Epithelial cell of esophagus (primary cell): Measurements from ENCODE around the gene SLC39A11.
"Not testable (repeated sequence)": the region's sequence is repeated elsewhere in the genome, so short reads cannot be mapped to it uniquely, and the experiment has no call there.

Source experiments
- DNase-seq: peaks from one replicate; pipeline ENCODE4 v3.0.0; 2010; ENCODE audit warnings: low read depth
- H3K4me3 ChIP-seq: 2 replicates; pipeline ENCODE4 v1.5.1; 2011; ENCODE audit warnings: mild to moderate bottlenecking, low read length, control low read depth
- TF ChIP-seq, protein P1 (sequence below): IDR thresholded peaks from 2 replicates; pipeline ENCODE4 v1.5.1; 2011; ENCODE audit warnings: low read depth, mild to moderate bottlenecking, low read length, control low read depth, inconsistent platforms; ENCODE audit not compliant: insufficient read depth; ENCODE audit errors: missing control alignments

The SLC39A11 gene

DNA sequence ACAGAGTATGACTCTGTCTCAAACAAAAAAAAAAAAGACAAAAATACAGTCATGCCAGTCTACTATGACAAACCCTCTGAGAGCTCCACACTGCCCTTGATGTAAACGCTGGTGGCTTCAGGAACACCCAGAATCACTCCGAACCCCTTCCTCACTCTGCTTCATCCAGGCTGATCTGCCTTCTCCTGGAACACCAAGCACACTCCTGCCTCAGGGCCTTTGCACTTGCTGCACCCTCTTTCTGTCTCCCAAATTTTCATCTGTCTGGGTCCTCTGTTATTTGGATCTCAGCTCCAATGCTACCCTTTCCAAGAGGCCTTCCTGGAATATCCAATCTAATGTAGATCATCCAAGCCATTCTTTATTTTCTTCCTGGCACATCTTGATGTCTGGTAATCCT lies 7.9 kb upstream of the SLC39A11 start:
- TF ChIP-seq, protein P1, sequence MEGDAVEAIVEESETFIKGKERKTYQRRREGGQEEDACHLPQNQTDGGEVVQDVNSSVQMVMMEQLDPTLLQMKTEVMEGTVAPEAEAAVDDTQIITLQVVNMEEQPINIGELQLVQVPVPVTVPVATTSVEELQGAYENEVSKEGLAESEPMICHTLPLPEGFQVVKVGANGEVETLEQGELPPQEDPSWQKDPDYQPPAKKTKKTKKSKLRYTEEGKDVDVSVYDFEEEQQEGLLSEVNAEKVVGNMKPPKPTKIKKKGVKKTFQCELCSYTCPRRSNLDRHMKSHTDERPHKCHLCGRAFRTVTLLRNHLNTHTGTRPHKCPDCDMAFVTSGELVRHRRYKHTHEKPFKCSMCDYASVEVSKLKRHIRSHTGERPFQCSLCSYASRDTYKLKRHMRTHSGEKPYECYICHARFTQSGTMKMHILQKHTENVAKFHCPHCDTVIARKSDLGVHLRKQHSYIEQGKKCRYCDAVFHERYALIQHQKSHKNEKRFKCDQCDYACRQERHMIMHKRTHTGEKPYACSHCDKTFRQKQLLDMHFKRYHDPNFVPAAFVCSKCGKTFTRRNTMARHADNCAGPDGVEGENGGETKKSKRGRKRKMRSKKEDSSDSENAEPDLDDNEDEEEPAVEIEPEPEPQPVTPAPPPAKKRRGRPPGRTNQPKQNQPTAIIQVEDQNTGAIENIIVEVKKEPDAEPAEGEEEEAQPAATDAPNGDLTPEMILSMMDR, result no peak
- no peak overlapping the region for H3K4me3 ChIP-seq
- no peak for DNase-seq

DNA sequence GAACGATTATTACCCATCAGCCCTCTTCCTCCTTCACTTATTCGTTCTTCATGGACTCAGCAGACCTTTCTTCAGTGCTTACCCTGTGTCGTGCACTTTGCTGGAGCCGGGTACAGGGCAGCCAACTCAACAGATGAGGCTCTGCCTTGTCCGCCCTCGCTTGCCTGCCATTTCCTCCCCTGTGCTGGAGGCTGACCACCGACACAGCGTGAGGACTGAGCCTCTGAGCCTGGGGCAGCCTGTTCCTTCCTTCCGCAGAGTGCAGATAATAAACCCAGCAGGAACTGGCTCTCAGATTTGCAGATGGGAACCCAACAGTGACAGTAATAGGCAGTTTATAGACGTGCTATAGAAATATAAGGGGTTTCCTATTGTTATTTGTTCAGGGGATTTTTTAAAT lies 7.0 kb upstream of the SLC39A11 start:
- TF ChIP-seq, protein P1, result no peak
- no peak for DNase-seq
- no peak overlapping the region for H3K4me3 ChIP-seq

DNA sequence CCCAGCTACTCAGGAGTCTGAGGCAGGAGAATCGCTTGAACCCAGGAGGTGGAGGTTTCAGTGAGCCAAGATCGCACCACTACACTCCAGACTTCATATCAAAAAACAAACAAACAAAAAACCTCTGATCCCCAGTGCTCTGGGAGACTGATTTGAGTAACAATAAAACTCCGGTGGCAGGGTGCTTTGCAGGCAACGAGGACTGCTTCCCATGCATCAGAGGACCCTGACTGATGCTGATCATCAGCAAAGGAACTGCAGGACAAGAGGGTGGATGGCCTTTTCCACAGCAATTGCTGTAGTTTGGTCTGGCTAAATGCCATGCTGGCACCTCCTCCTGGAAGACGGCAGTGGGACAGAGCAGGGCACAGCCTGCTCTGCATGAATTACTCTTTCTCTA lies 6.4 kb upstream of the SLC39A11 start:
- H3K4me3 ChIP-seq, result no peak overlapping the region
- no peak for DNase-seq
- TF ChIP-seq, protein P1, result no peak

DNA sequence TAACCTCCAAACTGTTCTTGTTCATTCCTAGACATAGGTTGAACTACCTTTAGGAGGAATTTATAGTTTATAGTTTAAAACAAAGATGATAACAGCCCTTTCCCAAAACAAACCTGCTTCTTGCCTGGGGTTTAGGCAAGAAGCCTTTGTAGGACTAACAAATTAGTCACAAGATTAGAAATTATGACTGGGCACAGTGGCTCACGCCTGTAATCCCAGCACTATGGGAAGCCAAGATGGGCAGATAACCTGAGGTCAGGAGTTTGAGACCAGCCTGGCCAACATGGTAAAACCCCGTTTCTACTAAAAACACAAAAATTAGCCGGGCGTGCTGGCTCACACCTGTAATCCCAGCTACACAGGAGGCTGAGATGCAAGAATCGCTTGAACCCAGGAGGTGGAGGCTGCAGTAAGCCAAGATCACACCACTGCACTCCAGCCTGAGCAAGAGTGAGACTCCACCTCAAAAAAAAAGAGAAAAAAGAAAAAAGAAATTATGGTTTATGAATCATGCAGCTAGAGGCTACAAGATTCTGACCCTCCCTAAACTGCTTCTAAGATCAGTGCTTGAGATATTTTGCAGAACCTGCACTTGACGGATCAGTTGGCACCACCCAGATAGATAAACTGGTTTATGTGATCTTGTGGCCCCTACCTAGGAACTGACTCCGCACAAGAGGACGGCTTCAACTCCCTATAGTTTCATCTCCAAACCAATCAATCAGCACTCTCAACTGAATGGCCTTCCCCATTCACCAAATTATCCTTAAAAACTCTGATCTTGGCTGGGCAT lies 5.7 kb upstream of the SLC39A11 start:
- not testable (repeated sequence) for H3K4me3 ChIP-seq, DNase-seq

DNA sequence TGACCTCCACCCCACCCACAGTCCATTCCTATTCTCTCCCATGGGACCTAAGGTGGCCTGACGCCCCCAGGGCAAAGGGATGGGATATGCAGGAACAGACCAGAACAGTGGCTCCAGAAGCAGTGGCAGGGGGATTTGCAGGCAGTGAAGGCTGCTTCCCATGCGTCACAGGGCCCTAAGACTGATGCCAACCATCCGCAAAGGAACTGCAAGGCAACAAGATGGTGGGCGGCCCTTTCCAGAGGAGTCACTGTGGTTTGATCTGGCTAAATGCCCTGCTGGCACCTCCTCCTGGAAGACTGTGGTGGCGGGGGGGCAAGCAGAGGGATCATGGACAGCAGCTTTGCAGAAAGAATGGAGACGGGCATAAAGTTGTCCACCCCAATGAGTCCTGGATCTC lies 4.4 kb upstream of the SLC39A11 start:
- DNase-seq, result no peak
- H3K4me3 ChIP-seq, result no peak overlapping the region
- TF ChIP-seq, protein P1, result no peak

DNA sequence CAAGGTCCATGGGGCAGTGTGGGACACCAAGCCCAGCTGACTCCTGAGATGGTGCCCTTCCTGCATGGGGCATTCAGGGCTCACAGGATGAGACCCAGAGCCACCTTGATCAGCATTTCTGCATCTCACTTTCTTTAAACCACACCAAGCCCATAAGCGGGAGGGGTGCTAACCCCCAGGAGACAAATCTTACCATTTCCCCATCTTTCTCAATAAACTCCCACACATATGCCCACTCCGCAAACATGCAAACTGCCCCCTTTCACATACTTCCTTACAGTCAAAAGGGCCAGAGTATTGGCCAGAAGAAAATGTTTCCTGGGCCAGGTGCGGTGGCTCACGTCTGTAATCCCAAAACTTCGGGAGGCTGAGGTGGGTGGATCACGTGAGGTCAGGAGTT lies 3.7 kb upstream of the SLC39A11 start:
- TF ChIP-seq, protein P1, result no peak
- no peak overlapping the region for H3K4me3 ChIP-seq
- no peak for DNase-seq

DNA sequence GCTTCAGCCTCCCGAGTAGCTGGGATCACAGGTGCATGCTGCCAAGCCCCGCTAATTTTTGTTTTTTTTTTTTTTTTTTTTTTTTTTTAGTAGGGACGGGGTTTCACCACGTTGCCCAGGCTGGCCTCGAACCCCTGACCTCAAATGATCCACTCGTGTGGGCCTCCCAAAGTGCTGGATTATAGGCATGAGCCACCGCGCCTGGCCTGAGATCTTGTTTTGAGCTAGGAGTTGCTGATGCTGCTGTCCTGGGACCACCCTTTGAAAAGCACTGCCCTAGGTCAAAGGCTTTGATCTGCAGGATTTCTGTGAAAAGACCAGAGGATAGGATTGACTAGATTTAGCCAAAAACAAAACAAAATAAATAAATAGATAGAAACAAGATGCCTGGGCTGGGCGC lies 798 bp upstream of the SLC39A11 start:
- H3K4me3 ChIP-seq, result no peak overlapping the region
- no peak for DNase-seq
- TF ChIP-seq, protein P1, result no peak
